Trophoblast cell (in vitro differentiated cells and primary cell): Measurements from ENCODE around the gene SRL.

ENCODE experiments used
- DNase-seq, 2 donors: peaks; one replicate each; pipeline ENCODE4 v3.0.0-alpha.2; 2016
- H2AFZ ChIP-seq: 2 replicates; pipeline ENCODE4 v1.6.1; 2013; ENCODE audit warnings: low read length, moderate library complexity, mild to moderate bottlenecking; ENCODE audit not compliant: insufficient read depth, poor library complexity
- H2AK5ac ChIP-seq: 2 replicates; pipeline ENCODE4 v1.6.1; 2013; ENCODE audit warnings: mild to moderate bottlenecking, low read length
- H2BK120ac ChIP-seq: 2 replicates; pipeline ENCODE4 v1.6.1; 2013; ENCODE audit warnings: low read length, mild to moderate bottlenecking, moderate library complexity; ENCODE audit not compliant: insufficient read depth, poor library complexity
- H2BK12ac ChIP-seq: 2 replicates; pipeline ENCODE4 v1.6.1; 2013; ENCODE audit warnings: mild to moderate bottlenecking, low read length, moderate library complexity
- H2BK5ac ChIP-seq: 2 replicates; pipeline ENCODE4 v1.6.1; 2013; ENCODE audit warnings: low read length, low read depth, moderate library complexity, mild to moderate bottlenecking; ENCODE audit not compliant: poor library complexity
- H3K14ac ChIP-seq: 2 replicates; pipeline ENCODE4 v1.6.1; 2013; ENCODE audit warnings: mild to moderate bottlenecking, low read length
- H3K18ac ChIP-seq: 2 replicates; pipeline ENCODE4 v1.6.1; 2013; ENCODE audit warnings: mild to moderate bottlenecking, low read length
- H3K23ac ChIP-seq: 2 replicates; pipeline ENCODE4 v1.6.1; 2013; ENCODE audit warnings: low read length
- H3K27ac ChIP-seq: 2 replicates; pipeline ENCODE4 v1.5.1; 2013; ENCODE audit warnings: low read depth, mild to moderate bottlenecking, inconsistent platforms, low read length, moderate library complexity
- H3K27me3 ChIP-seq: 2 replicates; pipeline ENCODE4 v1.6.1; 2013; ENCODE audit warnings: inconsistent platforms, mild to moderate bottlenecking, low read length, moderate library complexity; ENCODE audit not compliant: insufficient read depth
- H3K36me3 ChIP-seq, 2 experiments: 1 replicate in 1 of 2; 2 replicates in 1 of 2; pipeline ENCODE4 v1.6.1; 2013; ENCODE audit warnings: low read length in 2 of 2, mild to moderate bottlenecking in 2 of 2, moderate library complexity in 1 of 2; ENCODE audit not compliant: insufficient read depth in 2 of 2, control insufficient read depth in 1 of 2
- H3K4ac ChIP-seq: 2 replicates; pipeline ENCODE4 v1.6.1; 2013; ENCODE audit warnings: low read depth, mild to moderate bottlenecking, low read length, moderate library complexity
- H3K4me1 ChIP-seq, 2 experiments: 1 replicate in 1 of 2; 2 replicates in 1 of 2; pipeline ENCODE4 v1.6.1; 2013; ENCODE audit warnings: low read length in 2 of 2, mild to moderate bottlenecking in 2 of 2, moderate library complexity in 1 of 2; ENCODE audit not compliant: insufficient read depth in 2 of 2, control insufficient read depth in 1 of 2
- H3K4me2 ChIP-seq: 2 replicates; pipeline ENCODE4 v1.6.1; 2013; ENCODE audit warnings: inconsistent platforms, mild to moderate bottlenecking, low read length, moderate library complexity
- H3K4me3 ChIP-seq: 2 replicates; pipeline ENCODE4 v1.5.1; 2013; ENCODE audit warnings: mild to moderate bottlenecking, low read depth, low read length, inconsistent platforms
- H3K79me1 ChIP-seq: one replicate; pipeline ENCODE4 v1.6.1; 2013; ENCODE audit warnings: low read length
- H3K79me2 ChIP-seq: 2 replicates; pipeline ENCODE4 v1.6.1; 2013; ENCODE audit warnings: low read length, mild to moderate bottlenecking; ENCODE audit not compliant: control insufficient read depth, insufficient read depth, poor library complexity
- H3K9ac ChIP-seq: 2 replicates; pipeline ENCODE4 v1.6.1; 2013; ENCODE audit warnings: mild to moderate bottlenecking, low read length
- H3K9me3 ChIP-seq: 2 replicates; pipeline ENCODE4 v1.6.1; 2013; ENCODE audit warnings: low read depth, mild to moderate bottlenecking, control low read depth, inconsistent platforms, low read length; ENCODE audit not compliant: insufficient read depth
- H4K12ac ChIP-seq: 2 replicates; pipeline ENCODE4 v1.6.1; 2013; ENCODE audit warnings: low read depth, mild to moderate bottlenecking, low read length, moderate library complexity
- H4K8ac ChIP-seq: 2 replicates; pipeline ENCODE4 v1.6.1; 2013; ENCODE audit warnings: low read depth, mild to moderate bottlenecking, low read length, moderate library complexity
- H4K91ac ChIP-seq: one replicate; pipeline ENCODE4 v1.6.1; 2013; ENCODE audit warnings: low read depth, mild to moderate bottlenecking, low read length, moderate library complexity
- WGBS: extraction: QIAGEN DNeasy Blood & Tissue Kit; methylation state at CpG from one replicate; pipeline ENCODE4 v1.1.7; 2013; ENCODE audit warnings: missing lambda C conversion rate; ENCODE audit not compliant: insufficient read length, insufficient coverage; ENCODE audit errors: extremely low coverage; 5-methylcytosine and 5-hydroxymethylcytosine counted together

The SRL gene

DNA sequence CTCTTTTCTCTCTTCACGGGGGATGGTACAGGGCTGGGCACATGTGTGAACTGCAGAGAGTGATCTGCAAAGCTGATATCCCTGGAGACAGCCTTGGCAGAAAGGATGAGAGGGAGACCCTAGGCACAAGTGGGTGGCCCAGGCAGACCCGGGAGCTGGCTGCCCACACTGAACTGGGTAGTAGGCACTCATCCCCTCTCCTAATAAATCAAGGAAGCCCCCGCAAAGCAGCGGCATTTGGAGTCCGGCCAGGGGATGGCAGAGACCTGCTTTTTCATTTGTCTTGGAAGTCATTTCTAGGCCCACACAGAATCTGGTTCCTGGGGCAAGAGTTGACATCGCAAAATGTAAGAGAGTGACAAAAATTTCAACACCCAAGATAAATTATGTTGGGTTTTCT is 34.0 kb upstream of the SRL start:
- no peak overlapping the region for H4K8ac ChIP-seq
- H3K27me3 ChIP-seq = no peaks in the 10 kb centered on the region

DNA sequence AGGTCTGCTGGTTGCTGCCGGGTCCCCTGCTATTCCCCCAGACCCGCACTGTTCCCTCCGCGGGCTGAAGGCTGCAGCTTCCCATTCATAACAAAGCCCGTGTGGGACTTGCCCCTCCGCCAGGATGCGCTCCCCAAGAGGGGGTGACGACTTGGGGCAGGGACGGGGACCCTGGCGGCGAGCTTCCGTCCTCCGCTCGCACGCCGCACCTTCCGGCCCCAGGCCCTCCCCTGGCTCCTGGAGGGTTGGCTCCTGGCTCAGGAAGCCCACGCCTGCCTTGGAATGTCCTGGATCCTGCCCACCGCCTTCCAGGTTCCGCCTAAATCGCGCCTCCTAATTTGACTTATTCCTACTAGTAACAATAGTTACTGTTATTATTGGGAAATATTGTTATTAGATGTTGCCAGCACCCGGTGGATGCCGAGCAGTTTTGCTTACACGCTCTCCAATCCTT is 32.0 kb upstream of the SRL start:
- Histone ChIP-seq H3K14ac (peak overlapping the region; percentile 8), H3K23ac (no peak overlapping the region), H2BK5ac (peak overlapping the region; percentile 52), H3K4me2 (peak overlapping the region; percentile 85), H2BK12ac (no peak overlapping the region), H3K9ac (peak overlapping the region; percentile 35), H3K9me3 (no peaks in the 10 kb centered on the region), H3K27ac (peak overlapping the region; percentile 63), H4K12ac (peak overlapping the region; percentile 1), H3K79me2 (peaks cover 14% of the 10 kb centered on the region), H3K79me1 (peaks cover 12% of the 10 kb centered on the region), H3K36me3 (no peaks in the 10 kb centered on the region), H2AK5ac (no peak overlapping the region), H3K18ac (peak overlapping the region; percentile 35), H4K8ac (peak overlapping the region; percentile 23), H3K4me1 (peaks cover 3 to 9% of the 10 kb centered on the region in 2 experiments), H3K27me3 (no peaks in the 10 kb centered on the region), H4K91ac (peak overlapping the region; percentile 69), H2AFZ (peak overlapping the region; percentile 83), H3K4me3 (peak overlapping the region; percentile 69), H2BK120ac (peak overlapping the region; percentile 1), H3K4ac (no peak overlapping the region)
- no CpG with 5 or more reads among the region's 25 CpGs for WGBS
- DNase-seq = peak; percentile 76 to 79

More for the DNA sequence above, 34.0 kb upstream of the SRL start:
- H3K36me3 ChIP-seq = no peaks in the 10 kb centered on the region
- no peak overlapping the region for H3K4me2 ChIP-seq
- H3K9ac ChIP-seq = no peak overlapping the region
- no peak overlapping the region for H2BK12ac ChIP-seq
- no peak overlapping the region for H2BK5ac ChIP-seq
- H3K4me3 ChIP-seq = no peak overlapping the region
- DNase-seq = no peak
- no peak overlapping the region for H2BK120ac ChIP-seq
- no peak overlapping the region for H3K14ac ChIP-seq
- no CpG with 5 or more reads among the region's 6 CpGs for WGBS
- H3K79me2 ChIP-seq = peaks cover 14% of the 10 kb centered on the region
- H3K27ac ChIP-seq = no peak overlapping the region
- peaks cover 3 to 7% of the 10 kb centered on the region in 2 experiments for H3K4me1 ChIP-seq
- no peak overlapping the region for H3K23ac ChIP-seq
- no peak overlapping the region for H2AK5ac ChIP-seq
- peaks cover 1% of the 10 kb centered on the region for H3K9me3 ChIP-seq
- no peak overlapping the region for H2AFZ ChIP-seq
- no peak overlapping the region for H4K91ac ChIP-seq
- peaks cover 12% of the 10 kb centered on the region for H3K79me1 ChIP-seq
- no peak overlapping the region for H3K4ac ChIP-seq
- H4K12ac ChIP-seq = no peak overlapping the region
- H3K18ac ChIP-seq = no peak overlapping the region

- Histone ChIP-seq H2BK5ac (peak overlapping the region; percentile 15), H3K79me1 (peaks cover 12% of the 10 kb centered on the region), H3K27ac (peak overlapping the region; percentile 50), H3K4me3 (peak overlapping the region; percentile 86), H4K12ac (no peak overlapping the region), H4K91ac (peak overlapping the region; percentile 50), H2BK12ac (no peak overlapping the region), H3K18ac (no peak overlapping the region), H3K79me2 (peaks cover 17% of the 10 kb centered on the region), H3K36me3 (no peaks in the 10 kb centered on the region), H3K27me3 (no peaks in the 10 kb centered on the region), H3K14ac (no peak overlapping the region), H3K9me3 (no peaks in the 10 kb centered on the region), H3K4ac (peak overlapping the region; percentile 28), H3K23ac (no peak overlapping the region), H3K9ac (peak overlapping the region; percentile 81), H4K8ac (peak overlapping the region; percentile 62), H2AFZ (peak overlapping the region; percentile 39), H2BK120ac (peak overlapping the region; percentile 43), H2AK5ac (no peak overlapping the region), H3K4me1 (peaks cover 3 to 9% of the 10 kb centered on the region in 2 experiments), H3K4me2 (peak overlapping the region; percentile 94)
- no CpG with 5 or more reads among the region's 79 CpGs for WGBS
- DNase-seq = peak; percentile 26 to 84
These were observed 30.5 kb upstream of the SRL start for GRCh38 chr16:4272114-4272956.

GRCh38 chr16:4271176-4272113 is 29.6 kb upstream of the SRL start:
- Histone ChIP-seq H3K27me3 (no peaks in the 10 kb centered on the region), H3K14ac (peak overlapping the region; percentile 96), H3K36me3 (no peaks in the 10 kb centered on the region), H2BK5ac (peak overlapping the region; percentile 93), H3K4me1 (peaks cover 3 to 9% of the 10 kb centered on the region in 2 experiments), H3K4ac (peak overlapping the region; percentile 94), H4K8ac (peak overlapping the region; percentile 97), H2AFZ (peak overlapping the region; percentile 77), H3K79me1 (peaks cover 12% of the 10 kb centered on the region), H4K91ac (peak overlapping the region; percentile 99), H3K4me2 (peak overlapping the region; percentile 94), H2BK12ac (peak overlapping the region; percentile 21), H3K27ac (peak overlapping the region; percentile 74), H3K23ac (no peak overlapping the region), H2AK5ac (peak overlapping the region; percentile 89), H3K18ac (peak overlapping the region; percentile 99), H3K4me3 (peak overlapping the region; percentile 86), H2BK120ac (peak overlapping the region; percentile 93), H4K12ac (peak overlapping the region; percentile 91), H3K9me3 (no peaks in the 10 kb centered on the region), H3K79me2 (peaks cover 17% of the 10 kb centered on the region), H3K9ac (peak overlapping the region; percentile 73)
- WGBS = no CpG with 5 or more reads among the region's 72 CpGs
- DNase-seq = peak; percentile 91 to 93
